BLaER1 (cell line): ENCODE data around the gene CBFA2T2.
A peak's percentile ranks its signal among the peaks of the same experiment; 100 is the strongest.
"Not testable (repeated sequence)": the region's sequence is repeated elsewhere in the genome, so short reads cannot be mapped to it uniquely, and the experiment has no call there.

ENCODE experiments used
- H3K27ac ChIP-seq: shearing (Covaris generic); formaldehyde crosslinking; 2 replicates; pipeline ENCODE4 v1.8.1; 2022
- H3K27me3 ChIP-seq: shearing (Covaris generic); formaldehyde crosslinking; 2 replicates; pipeline ENCODE4 v1.8.1; 2022
- H3K36me3 ChIP-seq: shearing (Covaris generic); formaldehyde crosslinking; 2 replicates; pipeline ENCODE4 v1.8.1; 2022
- H3K4me1 ChIP-seq: shearing (Covaris generic); formaldehyde crosslinking; 2 replicates; pipeline ENCODE4 v1.8.1; 2022
- H3K4me2 ChIP-seq: shearing (Covaris generic); formaldehyde crosslinking; 2 replicates; pipeline ENCODE4 v1.8.1; 2022
- H3K4me3 ChIP-seq: shearing (Covaris generic); formaldehyde crosslinking; 2 replicates; pipeline ENCODE4 v1.8.1; 2022
- H3K9ac ChIP-seq: shearing (Covaris generic); formaldehyde crosslinking; 2 replicates; pipeline ENCODE4 v1.8.1; 2022
- H3K9me3 ChIP-seq: shearing (Covaris generic); formaldehyde crosslinking; 2 replicates; pipeline ENCODE4 v1.8.1; 2022
- H4K20me1 ChIP-seq: shearing (Covaris generic); formaldehyde crosslinking; 2 replicates; pipeline ENCODE4 v1.8.1; 2022
- Cebpa-rat ChIP-seq: shearing (Covaris generic); IDR thresholded peaks from 2 replicates; pipeline ENCODE4 v1.8.1; 2022

CBFA2T2 gene

GRCh38 chr20:33445881-33446625 is 43.8 kb upstream of the CBFA2T2 start:
- Histone ChIP-seq H3K36me3 (no peaks in the 10 kb centered on the region), H3K27me3 (no peaks in the 10 kb centered on the region), H3K27ac (peak overlapping the region; percentile 71), H3K4me1 (peaks cover 56% of the 10 kb centered on the region), H3K4me2 (peak overlapping the region; percentile 92), H3K9me3 (peaks cover 13% of the 10 kb centered on the region), H4K20me1 (no peaks in the 10 kb centered on the region), H3K4me3 (peak overlapping the region; percentile 34; the same call in 1 of the 2 replicates), H3K9ac (peak overlapping the region; percentile 62)
- TF ChIP-seq Cebpa-rat: no peak

GRCh38 chr20:33450867-33451266 is 39.0 kb upstream of the CBFA2T2 start:
- Histone ChIP-seq H3K27me3 (no peaks in the 10 kb centered on the region), H3K36me3 (no peaks in the 10 kb centered on the region), H3K27ac (no peak overlapping the region), H3K9me3 (peaks cover 13% of the 10 kb centered on the region), H4K20me1 (no peaks in the 10 kb centered on the region), H3K4me2 (no peak overlapping the region), H3K4me3 (no peak overlapping the region), H3K9ac (no peak overlapping the region), H3K4me1 (peaks cover 19% of the 10 kb centered on the region)
- no peak for TF ChIP-seq Cebpa-rat

DNA sequence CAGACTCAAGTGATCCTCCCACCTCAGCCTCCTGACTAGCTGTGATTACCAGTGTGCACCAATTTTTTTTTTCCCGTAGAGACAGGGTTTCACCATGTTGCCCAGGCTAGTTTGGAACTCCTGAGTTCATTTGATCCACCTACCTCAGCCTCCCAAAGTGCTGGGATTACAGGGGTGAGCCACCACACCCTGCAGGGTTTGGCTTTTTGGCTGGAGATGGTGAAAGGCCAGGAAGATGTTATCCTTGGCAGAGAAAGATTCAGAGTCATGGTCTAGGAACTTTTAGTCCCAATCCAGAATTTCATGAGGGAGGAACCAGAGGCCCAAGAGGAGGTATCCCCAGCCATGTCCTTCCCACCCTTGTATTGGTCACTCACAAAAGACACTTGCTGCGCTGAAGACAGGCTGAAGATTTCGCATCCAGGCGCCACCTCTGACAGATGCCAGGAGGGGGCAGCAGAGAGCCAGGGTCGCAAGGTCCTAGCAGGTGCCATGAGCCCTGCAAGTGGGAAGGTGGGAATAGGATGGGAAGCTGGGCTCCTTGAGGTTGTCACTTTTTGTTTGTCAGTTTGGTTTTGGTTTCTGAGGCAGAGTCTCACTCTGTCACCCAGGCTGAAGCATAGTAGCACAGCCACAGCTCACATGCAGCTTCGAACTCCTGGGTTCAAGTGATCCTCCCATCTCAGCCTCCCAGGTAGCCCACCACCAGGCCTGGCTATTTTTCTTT is 32.8 kb upstream of the CBFA2T2 start:
- H3K4me2 ChIP-seq: not testable (repeated sequence)

DNA sequence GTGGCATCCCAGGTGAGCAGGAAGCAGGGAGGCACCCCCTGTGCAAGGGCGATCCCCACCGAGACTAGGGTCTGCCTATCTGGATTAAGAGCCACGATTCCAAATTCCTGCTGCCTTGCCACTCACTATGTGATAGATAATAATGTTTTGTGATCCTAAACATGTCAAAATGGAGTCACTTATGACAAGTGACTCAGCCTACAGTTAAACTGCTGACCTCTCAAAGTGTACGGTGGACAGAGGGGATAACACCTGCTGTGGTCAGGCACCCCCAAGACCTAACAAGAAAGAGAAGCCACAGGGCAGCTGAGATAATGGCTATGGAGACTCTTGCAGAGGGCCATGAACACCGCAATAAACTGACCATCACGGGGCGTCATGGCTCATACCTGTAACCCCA is 30.3 kb upstream of the CBFA2T2 start:
- Histone ChIP-seq H3K27me3 (no peaks in the 10 kb centered on the region), H3K4me1 (peaks cover 2% of the 10 kb centered on the region), H3K27ac (no peak overlapping the region), H3K4me2 (no peak overlapping the region), H4K20me1 (no peaks in the 10 kb centered on the region), H3K9ac (no peak overlapping the region), H3K36me3 (no peaks in the 10 kb centered on the region), H3K9me3 (no peaks in the 10 kb centered on the region), H3K4me3 (no peak overlapping the region)
- TF ChIP-seq Cebpa-rat: no peak

More for the DNA sequence above, 32.8 kb upstream of the CBFA2T2 start:
- H3K9me3 ChIP-seq, H3K4me3 ChIP-seq, H3K4me1 ChIP-seq, H4K20me1 ChIP-seq, H3K36me3 ChIP-seq, H3K27ac ChIP-seq, H3K27me3 ChIP-seq, H3K9ac ChIP-seq: not testable (repeated sequence)

GRCh38 chr20:33460711-33461110 is 29.2 kb upstream of the CBFA2T2 start:
- H3K36me3 ChIP-seq: no peaks in the 10 kb centered on the region
- no peaks in the 10 kb centered on the region for H3K9me3 ChIP-seq
- H3K27me3 ChIP-seq: no peaks in the 10 kb centered on the region
- no peak for TF ChIP-seq Cebpa-rat
- no peaks in the 10 kb centered on the region for H4K20me1 ChIP-seq
- H3K4me2 ChIP-seq: no peak overlapping the region
- peaks cover 13% of the 10 kb centered on the region for H3K4me1 ChIP-seq
- no peak overlapping the region for H3K9ac ChIP-seq
- no peak overlapping the region for H3K27ac ChIP-seq
- no peak overlapping the region for H3K4me3 ChIP-seq

DNA sequence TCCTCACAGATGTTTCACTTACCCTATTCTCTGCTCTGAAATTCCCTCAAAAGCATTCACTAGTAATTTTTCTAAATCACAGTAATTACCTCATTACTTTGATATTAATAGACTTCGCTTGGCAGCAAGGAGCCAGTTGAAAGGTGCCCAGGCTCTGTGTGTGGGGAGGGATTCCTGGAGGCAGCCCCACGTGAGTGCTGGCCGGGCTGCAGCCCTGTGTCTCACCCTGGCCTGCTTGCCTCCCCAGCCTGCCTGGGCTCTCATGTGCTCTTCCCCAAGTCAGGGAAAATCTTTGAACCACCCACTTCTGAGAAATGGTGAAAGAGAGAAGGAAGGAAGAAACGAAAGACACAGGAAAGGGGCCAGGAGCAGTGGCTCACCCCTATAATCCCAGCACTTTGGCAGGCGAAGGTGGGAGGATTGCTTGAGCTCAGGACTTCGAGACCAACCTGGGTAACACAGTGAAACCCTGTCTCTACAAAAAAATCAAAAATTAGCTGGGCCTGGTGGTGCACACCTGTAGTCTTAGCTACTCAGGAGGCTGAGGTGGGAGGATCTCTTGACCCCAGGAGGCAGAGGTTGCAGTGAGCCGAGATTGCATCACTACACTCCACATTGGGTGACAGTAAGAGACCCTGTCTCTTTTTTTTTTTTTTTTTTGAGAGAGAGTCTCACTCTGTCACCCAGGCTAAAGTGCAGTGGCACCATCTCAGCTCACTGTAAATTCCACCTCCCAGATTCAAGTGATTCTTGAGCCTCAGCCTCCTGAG is 26.4 kb upstream of the CBFA2T2 start:
- TF ChIP-seq Cebpa-rat: no peak
- H3K4me1 ChIP-seq: peaks cover 24% of the 10 kb centered on the region
- H3K27me3 ChIP-seq: no peaks in the 10 kb centered on the region
- H3K9ac ChIP-seq: no peak overlapping the region
- no peaks in the 10 kb centered on the region for H3K9me3 ChIP-seq
- H3K36me3 ChIP-seq: no peaks in the 10 kb centered on the region
- H3K27ac ChIP-seq: 0 out of 2 replicates have a peak overlapping the region, but pooled peaks have one; percentile 49
- H4K20me1 ChIP-seq: no peaks in the 10 kb centered on the region
- H3K4me2 ChIP-seq: no peak overlapping the region
- H3K4me3 ChIP-seq: no peak overlapping the region

DNA sequence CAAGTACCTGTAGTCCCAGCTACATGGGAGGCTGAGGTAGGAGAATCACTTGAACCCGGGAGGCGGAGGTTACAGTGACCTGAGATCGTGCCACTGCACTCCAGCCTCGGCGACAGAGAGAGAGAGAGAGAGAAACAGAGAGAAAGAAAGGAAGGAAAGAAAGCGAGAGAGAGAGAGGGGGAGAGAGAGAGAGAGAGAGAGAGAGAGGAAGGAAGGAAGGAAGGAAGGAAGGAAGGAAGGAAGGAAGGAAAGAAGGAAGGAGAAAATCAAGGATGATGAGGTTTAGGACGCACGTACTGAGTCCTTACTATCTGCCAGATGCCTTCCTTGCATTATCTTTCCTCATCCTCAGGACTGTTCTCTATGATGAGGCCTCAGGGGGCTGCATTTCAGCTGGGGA is 25.1 kb upstream of the CBFA2T2 start:
- Histone ChIP-seq H3K27ac (peak overlapping the region; percentile 59), H3K4me2 (peak overlapping the region; percentile 78), H3K4me1 (peaks cover 24% of the 10 kb centered on the region), H3K9ac (0 out of 2 replicates have a peak overlapping the region, but pooled peaks have one; percentile 24)
- not testable (repeated sequence) for H3K27me3 ChIP-seq, H3K9me3 ChIP-seq, H3K36me3 ChIP-seq, H3K4me3 ChIP-seq, H4K20me1 ChIP-seq

DNA sequence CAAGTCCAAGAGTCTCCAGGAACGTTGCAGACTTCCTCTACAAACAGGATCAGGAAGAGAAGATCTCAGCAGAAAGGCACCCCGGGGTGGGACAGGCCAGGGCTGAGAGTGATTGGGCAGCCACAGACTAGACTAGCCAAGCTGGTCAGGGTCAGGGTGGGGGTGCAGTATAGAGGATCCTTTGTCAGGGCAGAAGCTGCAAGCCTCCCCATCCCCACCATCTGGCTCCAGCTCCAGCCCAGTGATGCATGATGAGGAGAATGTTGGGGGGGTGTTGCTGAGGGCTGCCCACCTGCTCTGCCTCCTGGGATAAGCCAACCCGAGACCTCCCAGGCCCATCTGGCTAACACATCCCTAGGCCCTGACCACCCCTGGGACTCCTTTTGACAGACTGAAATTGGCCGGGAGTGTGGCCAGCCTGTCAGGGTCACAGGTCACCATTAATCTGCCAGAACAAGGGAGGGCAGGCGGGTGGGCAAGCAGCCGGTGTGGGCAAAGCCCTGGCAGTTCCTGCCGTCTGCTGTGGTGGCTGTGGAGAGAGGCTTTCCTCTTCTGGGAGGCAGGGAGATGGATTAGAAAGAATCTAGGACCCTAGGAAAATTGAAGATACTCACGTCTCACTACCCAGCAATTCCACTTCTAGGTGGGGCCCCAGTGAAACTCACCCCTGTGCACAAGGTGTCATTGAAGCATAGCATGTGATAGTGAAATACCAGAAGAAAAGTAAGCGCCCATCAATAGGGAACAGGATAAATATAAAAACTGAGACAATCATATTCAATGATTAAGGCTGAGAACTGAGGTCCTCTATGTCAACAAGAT is 24.2 kb upstream of the CBFA2T2 start:
- Histone ChIP-seq H3K4me2 (peak overlapping the region; percentile 78), H3K9ac (0 out of 2 replicates have a peak overlapping the region, but pooled peaks have one; percentile 24), H3K27ac (peak overlapping the region; percentile 59), H3K4me1 (peaks cover 24% of the 10 kb centered on the region), H4K20me1 (no peaks in the 10 kb centered on the region), H3K4me3 (no peak overlapping the region), H3K36me3 (no peaks in the 10 kb centered on the region), H3K27me3 (no peaks in the 10 kb centered on the region), H3K9me3 (no peaks in the 10 kb centered on the region)
- TF ChIP-seq Cebpa-rat: no peak

DNA sequence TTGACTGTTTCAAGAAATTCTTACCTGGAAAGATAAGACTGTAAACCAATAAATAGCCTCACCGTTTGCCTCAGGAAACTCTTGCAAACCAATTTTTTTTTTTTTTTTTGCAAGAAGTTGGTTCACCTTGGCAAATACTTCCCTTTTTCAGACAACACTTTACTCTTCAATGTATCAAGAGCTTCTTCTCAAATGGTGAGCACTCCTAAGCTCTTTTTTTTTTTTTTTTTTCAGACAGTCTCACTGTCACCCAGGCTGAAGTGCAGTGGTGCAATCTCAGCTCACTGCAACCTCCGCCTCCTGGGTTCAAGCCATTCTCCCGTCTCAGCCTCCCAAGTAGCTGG is 23.6 kb upstream of the CBFA2T2 start:
- H3K9ac ChIP-seq: no peak overlapping the region
- H3K27me3 ChIP-seq: no peaks in the 10 kb centered on the region
- H3K4me2 ChIP-seq: peak overlapping the region; percentile 78
- H3K4me3 ChIP-seq: no peak overlapping the region
- H4K20me1 ChIP-seq: no peaks in the 10 kb centered on the region
- TF ChIP-seq Cebpa-rat: no peak
- no peaks in the 10 kb centered on the region for H3K9me3 ChIP-seq
- H3K27ac ChIP-seq: no peak overlapping the region
- no peaks in the 10 kb centered on the region for H3K36me3 ChIP-seq
- H3K4me1 ChIP-seq: peaks cover 24% of the 10 kb centered on the region
